ENCODE data around the gene PLCD3.
A peak's percentile ranks its signal among the peaks of the same experiment; 100 is the strongest.

Gene PLCD3

GRCh38 chr17:45060797-45061605, 71.3 kb downstream of the PLCD3 start, which contains the start of gene NMT1:
TSS of gene NMT1 (plus strand) at chr17:45061317. CDS start at chr17:45061330, 13 bp downstream.
- no peaks in the 10 kb centered on the region for H3K9me3 Mint-ChIP-seq
- peak; percentile 98 for DNase-seq
- H3K27me3 Mint-ChIP-seq, result peaks cover 4% of the 10 kb centered on the region
- H3K27ac Mint-ChIP-seq, result peak within 1 kb of the TSS; percentile 99
- CTCF ChIA-PET, result interaction anchor here (0.9 to 1.1 kb wide), 2 partner anchors 37 to 74 kb away, joined by 3 to 5 read pairs; partner anchors contain the start of gene ACBD4
- peaks cover 18% of the 10 kb centered on the region for H3K36me3 Mint-ChIP-seq
- H3K4me3 Mint-ChIP-seq, result peak within 1 kb of the TSS; percentile 100
- H3K4me1 Mint-ChIP-seq, result peaks cover 48% of the 10 kb centered on the region

GRCh38 chr17:45060382-45060796, 71.9 kb downstream of the PLCD3 start:
- H3K9me3 Mint-ChIP-seq, result no peaks in the 10 kb centered on the region
- peak overlapping the region; percentile 99 for H3K27ac Mint-ChIP-seq
- no peak for DNase-seq
- peak overlapping the region; percentile 100 for H3K4me3 Mint-ChIP-seq
- CTCF ChIA-PET, result interaction anchor here (0.9 to 1.1 kb wide), 2 partner anchors 38 to 75 kb away, joined by 3 to 5 read pairs; partner anchors contain the start of gene ACBD4
- H3K4me1 Mint-ChIP-seq, result peaks cover 51% of the 10 kb centered on the region
- H3K36me3 Mint-ChIP-seq, result peaks cover 21% of the 10 kb centered on the region
- peaks cover 4% of the 10 kb centered on the region for H3K27me3 Mint-ChIP-seq
